GM12873 (cell line): ENCODE results near the gene LRRC8D.

ENCODE experiments used
- TF ChIP-seq, protein P1 (sequence below): IDR thresholded peaks from 2 replicates; pipeline ENCODE4 v1.5.1; 2012; ENCODE audit warnings: low read depth, mild to moderate bottlenecking, moderate library complexity, low read length, control low read depth; ENCODE audit not compliant: insufficient read depth; ENCODE audit errors: missing control alignments

LRRC8D gene

GRCh38 chr1:89932598-89933364 is 111.9 kb downstream of the LRRC8D start:
- TF ChIP-seq, protein P1, sequence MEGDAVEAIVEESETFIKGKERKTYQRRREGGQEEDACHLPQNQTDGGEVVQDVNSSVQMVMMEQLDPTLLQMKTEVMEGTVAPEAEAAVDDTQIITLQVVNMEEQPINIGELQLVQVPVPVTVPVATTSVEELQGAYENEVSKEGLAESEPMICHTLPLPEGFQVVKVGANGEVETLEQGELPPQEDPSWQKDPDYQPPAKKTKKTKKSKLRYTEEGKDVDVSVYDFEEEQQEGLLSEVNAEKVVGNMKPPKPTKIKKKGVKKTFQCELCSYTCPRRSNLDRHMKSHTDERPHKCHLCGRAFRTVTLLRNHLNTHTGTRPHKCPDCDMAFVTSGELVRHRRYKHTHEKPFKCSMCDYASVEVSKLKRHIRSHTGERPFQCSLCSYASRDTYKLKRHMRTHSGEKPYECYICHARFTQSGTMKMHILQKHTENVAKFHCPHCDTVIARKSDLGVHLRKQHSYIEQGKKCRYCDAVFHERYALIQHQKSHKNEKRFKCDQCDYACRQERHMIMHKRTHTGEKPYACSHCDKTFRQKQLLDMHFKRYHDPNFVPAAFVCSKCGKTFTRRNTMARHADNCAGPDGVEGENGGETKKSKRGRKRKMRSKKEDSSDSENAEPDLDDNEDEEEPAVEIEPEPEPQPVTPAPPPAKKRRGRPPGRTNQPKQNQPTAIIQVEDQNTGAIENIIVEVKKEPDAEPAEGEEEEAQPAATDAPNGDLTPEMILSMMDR, result no peak

- TF ChIP-seq, protein P1, result no peak
Measured at GRCh38 chr1:89934461-89934860, 113.6 kb downstream of the LRRC8D start.

- TF ChIP-seq, protein P1, result no peak
Measured at GRCh38 chr1:89935235-89935634, 114.4 kb downstream of the LRRC8D start.

DNA sequence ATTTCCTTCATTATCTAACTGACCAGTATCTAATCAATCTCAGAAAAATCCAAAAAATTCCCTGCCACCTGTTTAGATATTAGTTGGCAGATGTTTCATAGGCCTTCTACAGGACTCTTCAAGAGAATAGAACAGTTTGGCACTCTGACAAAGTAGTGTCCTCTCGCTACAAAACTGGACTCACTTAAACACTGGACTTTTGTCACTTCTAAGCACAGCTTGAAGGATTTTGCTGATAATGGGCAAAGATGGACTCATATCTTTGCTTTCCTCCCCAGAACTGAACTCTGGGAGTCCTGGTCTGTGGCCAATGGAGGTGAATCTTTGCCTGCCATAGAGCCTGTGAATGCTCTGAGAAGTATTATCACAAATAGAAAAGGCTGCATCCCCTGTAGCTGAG is 115.9 kb downstream of the LRRC8D start:
- TF ChIP-seq, protein P1, result no peak

DNA sequence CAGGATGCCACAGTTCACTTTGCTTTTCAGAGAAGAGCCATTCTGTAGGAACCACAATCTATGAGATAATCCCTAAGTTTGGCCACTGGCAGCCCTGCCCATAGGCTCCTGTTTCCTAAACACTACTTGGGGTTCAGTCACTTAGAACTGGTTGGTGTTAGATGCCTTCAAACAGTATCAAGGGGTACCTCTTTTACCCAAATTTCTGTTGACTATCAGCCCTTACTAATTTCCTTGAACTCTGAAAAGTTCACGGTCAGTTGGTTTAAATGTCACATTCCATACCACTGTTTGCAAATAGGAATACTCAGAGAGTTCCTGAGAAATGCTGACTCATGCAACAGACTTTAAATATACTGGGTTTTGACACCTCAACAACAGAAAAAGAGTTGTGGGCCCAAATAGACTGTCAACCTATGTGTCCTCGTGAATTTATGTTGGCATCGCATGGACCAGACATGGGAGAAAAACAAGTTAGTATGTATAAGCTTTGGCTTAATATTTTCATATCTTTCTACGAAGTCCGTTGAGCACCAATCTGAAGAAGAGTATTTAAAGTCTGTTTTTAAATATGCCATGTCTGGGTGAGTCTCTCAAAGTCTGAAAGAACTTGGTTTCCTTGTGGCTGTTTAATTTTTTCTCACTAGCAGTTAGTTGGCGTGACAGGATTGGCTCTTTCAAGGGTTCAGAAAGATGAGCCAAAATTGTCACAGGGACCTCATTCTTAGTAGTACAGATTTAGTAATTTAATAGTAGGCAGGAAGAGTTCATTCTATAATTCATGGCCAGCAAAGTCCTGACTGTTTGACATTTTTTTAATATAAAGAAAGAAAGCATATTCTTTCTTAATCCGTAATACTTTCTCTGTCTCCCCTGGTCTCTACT is 117.6 kb downstream of the LRRC8D start:
- TF ChIP-seq, protein P1, result no peak

- TF ChIP-seq, protein P1, result no peak
Measured at GRCh38 chr1:89939059-89939570, 118.3 kb downstream of the LRRC8D start.

GRCh38 chr1:89939693-89940438 is 119.0 kb downstream of the LRRC8D start:
- TF ChIP-seq, protein P1, result no peak
